Measurements from ENCODE around the gene ZFHX3. TPM values are rescaled to one million over a fixed set of nuclear protein-coding genes. Genes with fewer than 3 reads are reported as not detected.

The ZFHX3 gene
- total RNA-seq, 1 donor from 2014 or later = 3.2 TPM

GRCh38 chr16:72877374-72878028 lies 170.4 kb downstream of the ZFHX3 start:
- DNase-seq (ENCODE audit: low read depth, low spot score) = peak; percentile 64

- DNase-seq (ENCODE audit: low read depth, low spot score) = no peak
Measured at GRCh38 chr16:72876981-72877373, 171.0 kb downstream of the ZFHX3 start.

- DNase-seq (ENCODE audit: low read depth, low spot score) = peak; percentile 44
Measured at GRCh38 chr16:72876221-72876620, 171.7 kb downstream of the ZFHX3 start.

- DNase-seq (ENCODE audit: low read depth, low spot score) = no peak
Measured at GRCh38 chr16:72875291-72876031, 172.5 kb downstream of the ZFHX3 start.

- no peak for DNase-seq (ENCODE audit: low read depth, low spot score)
Measured at GRCh38 chr16:72873853-72874252, 174.1 kb downstream of the ZFHX3 start.

GRCh38 chr16:72873044-72873443 lies 174.9 kb downstream of the ZFHX3 start:
- no peak for DNase-seq (ENCODE audit: low read depth, low spot score)

GRCh38 chr16:72865835-72866234 lies 182.1 kb downstream of the ZFHX3 start:
- DNase-seq (ENCODE audit: low read depth, low spot score) = no peak

GRCh38 chr16:72865258-72865657 lies 182.7 kb downstream of the ZFHX3 start:
- DNase-seq (ENCODE audit: low read depth, low spot score) = no peak

GRCh38 chr16:72864130-72864833 lies 183.6 kb downstream of the ZFHX3 start:
- DNase-seq (ENCODE audit: low read depth, low spot score) = no peak

GRCh38 chr16:72862090-72862489 lies 185.8 kb downstream of the ZFHX3 start:
- DNase-seq (ENCODE audit: low read depth, low spot score) = no peak

GRCh38 chr16:72860726-72861562 lies 187.0 kb downstream of the ZFHX3 start:
- no peak for DNase-seq (ENCODE audit: low read depth, low spot score)

- no peak for DNase-seq (ENCODE audit: low read depth, low spot score)
Measured at GRCh38 chr16:72859581-72859980, 188.3 kb downstream of the ZFHX3 start.

GRCh38 chr16:72858665-72859493 lies 189.0 kb downstream of the ZFHX3 start:
- DNase-seq (ENCODE audit: low read depth, low spot score) = no peak

GRCh38 chr16:72857834-72858664 lies 189.9 kb downstream of the ZFHX3 start:
- no peak for DNase-seq (ENCODE audit: low read depth, low spot score)

GRCh38 chr16:72856797-72857196 lies 191.1 kb downstream of the ZFHX3 start:
- no peak for DNase-seq (ENCODE audit: low read depth, low spot score)

- DNase-seq (ENCODE audit: low read depth, low spot score) = no peak
Measured at GRCh38 chr16:72854267-72854959, 193.5 kb downstream of the ZFHX3 start.

GRCh38 chr16:72853575-72854266 lies 194.2 kb downstream of the ZFHX3 start:
- no peak for DNase-seq (ENCODE audit: low read depth, low spot score)

GRCh38 chr16:72852421-72852820 lies 195.5 kb downstream of the ZFHX3 start:
- DNase-seq (ENCODE audit: low read depth, low spot score) = no peak

- DNase-seq (ENCODE audit: low read depth, low spot score) = no peak
Measured at GRCh38 chr16:72850853-72851252, 197.1 kb downstream of the ZFHX3 start.

All from pulmonary artery endothelial cell (primary cell).